Smooth muscle cell (in vitro differentiated cells): ENCODE measurements around the gene JADE2. TPM values are rescaled to one million over a fixed set of nuclear protein-coding genes. Genes with fewer than 3 reads are reported as not detected.
"Not testable (repeated sequence)": the region's sequence is repeated elsewhere in the genome, so short reads cannot be mapped to it uniquely, and the experiment has no call there.

Source experiments
- DNase-seq: peaks from one replicate; lab custom pipeline; 2025; ENCODE audit not compliant: unreplicated experiment; lab: John Stamatoyannopoulos, UW
- H2AFZ ChIP-seq: fragments of 200-600 bp; sonication (generic); 2 replicates; pipeline ENCODE4 v1.6.0; 2016; ENCODE audit warnings: antibody characterized with exemption, low read depth, mild to moderate bottlenecking
- H3F3A ChIP-seq: fragments of 200-600 bp; sonication (generic); 2 replicates; pipeline ENCODE4 v1.6.0; 2017; ENCODE audit warnings: antibody characterized with exemption, low read depth
- H3K27ac ChIP-seq: fragments of 200-600 bp; sonication (generic); 2 replicates; pipeline ENCODE4 v1.5.1; 2016; ENCODE audit warnings: low read depth, mild to moderate bottlenecking
- H3K27me3 ChIP-seq: fragments of 200-600 bp; sonication (generic); 2 replicates; pipeline ENCODE4 v1.6.1; 2016; ENCODE audit warnings: low read depth, mild to moderate bottlenecking
- H3K36me3 ChIP-seq: fragments of 200-600 bp; sonication (generic); 2 replicates; pipeline ENCODE4 v1.5.1; 2016; ENCODE audit warnings: low read depth
- H3K4me1 ChIP-seq: fragments of 200-600 bp; sonication (generic); 2 replicates; pipeline ENCODE4 v1.5.1; 2016; ENCODE audit warnings: low read depth
- H3K4me2 ChIP-seq: fragments of 200-600 bp; sonication (generic); 2 replicates; pipeline ENCODE4 v1.6.0; 2016; ENCODE audit warnings: mild to moderate bottlenecking
- H3K4me3 ChIP-seq: fragments of 200-600 bp; sonication (generic); 2 replicates; pipeline ENCODE4 v1.5.1; 2016; ENCODE audit warnings: mild to moderate bottlenecking
- H3K79me2 ChIP-seq: fragments of 200-600 bp; sonication (generic); 2 replicates; pipeline ENCODE4 v1.6.0; 2016; ENCODE audit warnings: low read depth, mild to moderate bottlenecking
- H3K9ac ChIP-seq: fragments of 200-600 bp; sonication (generic); 2 replicates; pipeline ENCODE4 v1.6.0; 2016; ENCODE audit warnings: low read depth
- H3K9me3 ChIP-seq: fragments of 200-600 bp; sonication (generic); replicated peaks from 2 replicates; pipeline ENCODE4 v1.5.1; 2016; ENCODE audit warnings: low read depth
- H4K20me1 ChIP-seq: fragments of 200-600 bp; sonication (generic); 2 replicates; pipeline ENCODE4 v1.6.0; 2016; ENCODE audit warnings: low read depth
- WGBS: methylation state at CpG from one replicate; pipeline ENCODE4 v1.1.7; 2016; ENCODE audit warnings: low lambda C conversion rate; 5-methylcytosine and 5-hydroxymethylcytosine counted together
- polyA plus RNA-seq: library from polyadenylated mRNA; unstranded; fragments of >200 nt; fragmentation: Nextera tagmentation; extraction: Ambion mirVana; gene quantifications from 2 replicates; pipeline ENCODE4 v1.2.1, GENCODE V29; 2016
- total RNA-seq: library from RNA; depleted of rRNA; stranded (reverse); fragments of >200 nt; gene quantifications from 2 replicates; pipeline ENCODE4 v1.2.3, GENCODE V29; 2014
- TF ChIP-seq, protein P1 (sequence below): fragments of 200-600 bp; sonication (generic); IDR thresholded peaks from 2 replicates; pipeline ENCODE4 v1.5.1; 2017; ENCODE audit warnings: borderline replicate concordance, mild to moderate bottlenecking, antibody characterized with exemption; ENCODE audit not compliant: insufficient read depth, poor library complexity, severe bottlenecking

JADE2 gene
- total and polyA plus RNA-seq, 2 experiments from 2014 or later: 4.3 to 18.0 TPM

DNA sequence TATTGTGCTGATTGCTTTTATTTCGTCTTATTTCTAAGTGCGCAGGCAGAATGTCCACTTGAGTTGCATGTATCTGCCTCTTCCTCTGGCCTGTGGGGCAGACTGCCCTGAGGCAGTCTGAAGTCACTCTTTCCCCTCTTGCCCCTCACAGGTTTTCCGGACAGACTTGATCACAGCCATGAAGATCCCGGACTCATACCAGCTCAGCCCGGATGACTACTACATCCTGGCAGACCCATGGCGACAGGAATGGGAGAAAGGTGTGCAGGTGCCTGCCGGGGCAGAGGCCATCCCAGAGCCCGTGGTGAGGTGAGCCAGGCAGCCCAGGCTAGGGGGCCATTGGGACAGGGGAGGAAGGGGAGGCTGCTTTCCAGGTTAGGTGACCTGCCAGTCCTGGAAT lies 26.4 kb downstream of the JADE2 start:
- H3K9me3 ChIP-seq: no peaks in the 10 kb centered on the region
- WGBS: 95% methylated on average over 8 of the region's 8 CpGs
- no peak overlapping the region for H3K9ac ChIP-seq
- TF ChIP-seq, protein P1, sequence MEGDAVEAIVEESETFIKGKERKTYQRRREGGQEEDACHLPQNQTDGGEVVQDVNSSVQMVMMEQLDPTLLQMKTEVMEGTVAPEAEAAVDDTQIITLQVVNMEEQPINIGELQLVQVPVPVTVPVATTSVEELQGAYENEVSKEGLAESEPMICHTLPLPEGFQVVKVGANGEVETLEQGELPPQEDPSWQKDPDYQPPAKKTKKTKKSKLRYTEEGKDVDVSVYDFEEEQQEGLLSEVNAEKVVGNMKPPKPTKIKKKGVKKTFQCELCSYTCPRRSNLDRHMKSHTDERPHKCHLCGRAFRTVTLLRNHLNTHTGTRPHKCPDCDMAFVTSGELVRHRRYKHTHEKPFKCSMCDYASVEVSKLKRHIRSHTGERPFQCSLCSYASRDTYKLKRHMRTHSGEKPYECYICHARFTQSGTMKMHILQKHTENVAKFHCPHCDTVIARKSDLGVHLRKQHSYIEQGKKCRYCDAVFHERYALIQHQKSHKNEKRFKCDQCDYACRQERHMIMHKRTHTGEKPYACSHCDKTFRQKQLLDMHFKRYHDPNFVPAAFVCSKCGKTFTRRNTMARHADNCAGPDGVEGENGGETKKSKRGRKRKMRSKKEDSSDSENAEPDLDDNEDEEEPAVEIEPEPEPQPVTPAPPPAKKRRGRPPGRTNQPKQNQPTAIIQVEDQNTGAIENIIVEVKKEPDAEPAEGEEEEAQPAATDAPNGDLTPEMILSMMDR: no peak
- no peak overlapping the region for H2AFZ ChIP-seq
- no peaks in the 10 kb centered on the region for H3K79me2 ChIP-seq
- H3K4me3 ChIP-seq: no peak overlapping the region
- peaks cover 3% of the 10 kb centered on the region for H4K20me1 ChIP-seq
- no peak for DNase-seq
- H3K4me1 ChIP-seq: no peaks in the 10 kb centered on the region
- H3K27ac ChIP-seq: no peak overlapping the region
- H3K36me3 ChIP-seq: no peaks in the 10 kb centered on the region
- H3F3A ChIP-seq: peaks cover 14% of the 10 kb centered on the region
- no peak overlapping the region for H3K4me2 ChIP-seq
- no peaks in the 10 kb centered on the region for H3K27me3 ChIP-seq

DNA sequence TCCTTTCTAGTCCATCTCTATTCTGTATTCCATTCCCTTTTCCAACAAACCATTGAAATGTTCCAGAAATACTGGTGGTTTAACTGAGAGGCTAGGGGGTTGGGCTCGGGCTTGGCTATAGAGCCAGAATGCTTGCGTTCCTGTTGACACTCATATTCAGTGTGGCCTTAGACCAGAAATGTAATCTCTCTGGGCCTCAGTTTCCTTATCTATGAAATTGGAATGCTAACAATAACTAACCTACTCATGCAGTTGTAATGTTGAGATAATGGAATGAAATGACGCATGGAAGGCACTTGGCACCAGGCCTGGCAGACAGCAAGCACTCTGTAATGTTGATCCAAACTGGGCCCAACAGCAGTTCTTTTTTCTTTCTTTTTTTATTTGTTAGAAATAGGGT lies 26.8 kb downstream of the JADE2 start:
- Histone ChIP-seq H3K4me1 (no peaks in the 10 kb centered on the region), H3K9me3 (no peaks in the 10 kb centered on the region), H3K36me3 (no peaks in the 10 kb centered on the region), H3F3A (peaks cover 14% of the 10 kb centered on the region), H4K20me1 (peaks cover 3% of the 10 kb centered on the region), H2AFZ (no peak overlapping the region), H3K27me3 (no peaks in the 10 kb centered on the region), H3K79me2 (no peaks in the 10 kb centered on the region), H3K27ac (no peak overlapping the region), H3K9ac (no peak overlapping the region), H3K4me2 (no peak overlapping the region), H3K4me3 (no peak overlapping the region)
- DNase-seq: no peak
- 76% methylated on average over 3 of the region's 3 CpGs for WGBS
- TF ChIP-seq, protein P1: no peak

GRCh38 chr5:134552716-134553115 lies 27.2 kb downstream of the JADE2 start:
- H3K4me2 ChIP-seq: not testable (repeated sequence)

DNA sequence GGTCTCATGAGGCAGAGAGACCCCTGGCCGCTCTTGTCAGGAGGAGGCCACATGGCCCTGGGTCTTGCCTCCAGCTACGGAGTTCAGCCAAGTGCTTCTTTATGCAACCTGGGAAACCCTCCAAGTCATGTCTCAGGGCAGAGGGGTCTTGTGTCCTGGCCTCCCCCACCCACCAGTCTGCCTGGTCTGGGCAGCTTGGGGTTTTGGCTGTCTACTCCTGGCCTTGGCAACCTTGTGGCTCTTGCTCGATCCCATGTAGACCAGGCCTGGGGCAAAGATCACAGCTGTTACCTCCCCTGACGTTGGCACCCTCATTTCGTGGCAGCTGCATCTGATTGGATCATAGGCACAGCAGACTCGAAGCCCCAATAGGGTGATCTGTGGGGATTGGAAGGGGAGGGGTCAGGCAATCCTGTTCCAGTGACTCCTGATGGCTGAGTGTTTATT lies 28.4 kb downstream of the JADE2 start:
- no peak overlapping the region for H3K4me2 ChIP-seq
- WGBS: 94% methylated on average over 6 of the region's 6 CpGs
- TF ChIP-seq, protein P1: no peak
- H3K27me3 ChIP-seq: no peaks in the 10 kb centered on the region
- no peak overlapping the region for H3K9ac ChIP-seq
- DNase-seq: no peak
- no peaks in the 10 kb centered on the region for H3K36me3 ChIP-seq
- H4K20me1 ChIP-seq: peaks cover 3% of the 10 kb centered on the region
- no peak overlapping the region for H3K4me3 ChIP-seq
- no peak overlapping the region for H2AFZ ChIP-seq
- H3F3A ChIP-seq: peaks cover 14% of the 10 kb centered on the region
- no peaks in the 10 kb centered on the region for H3K79me2 ChIP-seq
- H3K27ac ChIP-seq: no peak overlapping the region
- no peaks in the 10 kb centered on the region for H3K9me3 ChIP-seq
- no peaks in the 10 kb centered on the region for H3K4me1 ChIP-seq

More at GRCh38 chr5:134552716-134553115, 27.2 kb downstream of the JADE2 start:
- 96% methylated on average over 7 of the region's 7 CpGs for WGBS
- H3K36me3 ChIP-seq, H3K9me3 ChIP-seq, H3K4me1 ChIP-seq, DNase-seq, H3K79me2 ChIP-seq, H4K20me1 ChIP-seq, H3K4me3 ChIP-seq, H2AFZ ChIP-seq, H3K27ac ChIP-seq, H3K27me3 ChIP-seq, H3K9ac ChIP-seq: not testable (repeated sequence)
- peaks cover 14% of the 10 kb centered on the region for H3F3A ChIP-seq
